HepG2 (cell line): ENCODE measurements around the gene SECTM1. TPM values are rescaled to one million over a fixed set of nuclear protein-coding genes. Genes with fewer than 3 reads are reported as not detected.

Source experiments
- AFF4 ChIP-seq: sonication (generic); formaldehyde crosslinking; IDR thresholded peaks from 2 replicates; pipeline ENCODE4 v1.4.0; 2020; ENCODE audit warnings: missing genetic modification reagents
- CBX2 ChIP-seq, 2 experiments: fragments of 200-600 bp in 1 of 2; sonication (generic); formaldehyde crosslinking in 1 of 2; IDR thresholded peaks; 2 replicates each; pipeline versions ENCODE4 v1.7.0 to v1.8.1; 2018 to 2022; ENCODE audit warnings: low read depth in 2 of 2, low read length in 1 of 2, mild to moderate bottlenecking in 1 of 2, missing genetic modification reagents in 1 of 2
- FOSL2 ChIP-seq: sonication (generic); formaldehyde crosslinking; IDR thresholded peaks from 2 replicates; pipeline ENCODE4 v1.4.0; 2020; ENCODE audit warnings: missing genetic modification reagents
- GTF2F1 ChIP-seq: fragments of 150-350 bp; IDR thresholded peaks from 2 replicates; pipeline ENCODE4 v1.6.1; 2014; ENCODE audit warnings: low read length
- HDAC1 ChIP-seq: sonication (generic); formaldehyde crosslinking; IDR thresholded peaks from 2 replicates; pipeline ENCODE4 v1.5.1; 2020; ENCODE audit warnings: mild to moderate bottlenecking, missing genetic modification reagents
- HNF4A ChIP-seq: sonication (generic); formaldehyde crosslinking; IDR thresholded peaks from 2 replicates; pipeline ENCODE4 v1.4.0; 2020; ENCODE audit warnings: missing genetic modification reagents
- KLF13 ChIP-seq: sonication (generic); formaldehyde crosslinking; IDR thresholded peaks from 2 replicates; pipeline ENCODE4 v1.4.0; 2020; ENCODE audit warnings: mild to moderate bottlenecking, missing genetic modification reagents
- MBD4 ChIP-seq: IDR thresholded peaks from 2 replicates; pipeline ENCODE4 v1.6.1; 2012; ENCODE audit warnings: low read length, inconsistent platforms, borderline replicate concordance
- MIER2 ChIP-seq: IDR thresholded peaks from 2 replicates; pipeline ENCODE4 v1.6.1; 2016; ENCODE audit warnings: missing biosample characterization, missing genetic modification reagents
- NAIF1 ChIP-seq: sonication (generic); formaldehyde crosslinking; IDR thresholded peaks from 2 replicates; pipeline ENCODE4 v1.5.0; 2020; ENCODE audit warnings: mild to moderate bottlenecking, missing genetic modification reagents, borderline replicate concordance
- NBN ChIP-seq: fragments of 450-650 bp; conservative IDR thresholded peaks from 2 replicates; pipeline ENCODE4 v1.6.1; 2017
- NR2F1 ChIP-seq, 2 experiments: fragments of 450-650 bp in 1 of 2; formaldehyde crosslinking in 1 of 2; IDR thresholded peaks; 2 replicates each; pipeline versions ENCODE4 v1.5.0 to v1.6.1; 2016 to 2020; ENCODE audit warnings: mild to moderate bottlenecking in 1 of 2, missing compliant biosample characterization in 1 of 2, missing genetic modification reagents in 1 of 2, moderate library complexity in 1 of 2
- RFX1 ChIP-seq: fragments of 450-650 bp; IDR thresholded peaks from 2 replicates; pipeline ENCODE4 v1.6.1; 2017
- SALL2 ChIP-seq: sonication (generic); formaldehyde crosslinking; IDR thresholded peaks from 2 replicates; pipeline ENCODE4 v1.8.1; 2023; ENCODE audit warnings: mild to moderate bottlenecking, missing genetic modification reagents, inconsistent platforms
- TFAP4 ChIP-seq: sonication (generic); IDR thresholded peaks from 2 replicates; pipeline ENCODE4 v1.6.1; 2016; ENCODE audit warnings: low read depth, borderline replicate concordance
- TOE1 ChIP-seq: sonication (generic); formaldehyde crosslinking; IDR thresholded peaks from 2 replicates; pipeline ENCODE4 v1.4.0; 2020; ENCODE audit warnings: mild to moderate bottlenecking, missing genetic modification reagents
- UBTF ChIP-seq: sonication (generic); formaldehyde crosslinking; IDR thresholded peaks from 2 replicates; pipeline ENCODE4 v1.4.0; 2020; ENCODE audit warnings: mild to moderate bottlenecking, missing genetic modification reagents
- ZNF10 ChIP-seq: sonication (generic); formaldehyde crosslinking; IDR thresholded peaks from 2 replicates; pipeline ENCODE4 v1.4.0; 2020; ENCODE audit warnings: mild to moderate bottlenecking, low read depth, missing genetic modification reagents, borderline replicate concordance
- ZNF205 ChIP-seq: IDR thresholded peaks from 2 replicates; pipeline ENCODE4 v1.6.1; 2018; ENCODE audit warnings: missing biosample characterization, missing genetic modification reagents
- ZNF563 ChIP-seq: sonication (generic); formaldehyde crosslinking; IDR thresholded peaks from 2 replicates; pipeline ENCODE4 v1.8.0; 2022; ENCODE audit warnings: mild to moderate bottlenecking, moderate library complexity, missing genetic modification reagents
- polyA plus RNA-seq, 8 experiments: library from polyadenylated mRNA; depleted of rRNA in 3 of 8; stranded (reverse) in 7 of 8; unstranded in 1 of 8; fragments of >200 nt; fragmentation: Illumina TruSeq in 4 of 8; extraction: Trizol in 4 of 8; gene quantifications; 2 replicates each; pipeline versions ENCODE4 v1.2.1 to v1.2.3, GENCODE V29; 2011 to 2016; ENCODE audit warnings: low read depth in 4 of 8, missing spikeins in 1 of 8, mixed read lengths in 1 of 8; ENCODE audit not compliant: insufficient read depth in 1 of 8
- total RNA-seq, 5 experiments: library from RNA; depleted of rRNA; stranded (reverse); fragments of >200 nt; fragmentation: Illumina TruSeq; extraction: Trizol; gene quantifications; 2 replicates each; pipeline ENCODE4 v1.2.3, GENCODE V29; 2016; ENCODE audit warnings: low read depth in 1 of 5
- TF ChIP-seq, protein P1 (sequence below): sonication (generic); formaldehyde crosslinking; IDR thresholded peaks from 2 replicates; pipeline ENCODE4 v1.4.0; 2020; ENCODE audit warnings: mild to moderate bottlenecking, missing genetic modification reagents
- TF ChIP-seq, protein P2 (sequence below): IDR thresholded peaks from 2 replicates; pipeline ENCODE4 v1.6.1; 2016; ENCODE audit warnings: mild to moderate bottlenecking, missing biosample characterization, missing genetic modification reagents

Gene SECTM1
- total and polyA plus RNA-seq, 2 of the 13 experiments (the other 11 are each of a cell fraction or from before 2014, with no cell fraction given) = 3.5 to 5.3 TPM

DNA sequence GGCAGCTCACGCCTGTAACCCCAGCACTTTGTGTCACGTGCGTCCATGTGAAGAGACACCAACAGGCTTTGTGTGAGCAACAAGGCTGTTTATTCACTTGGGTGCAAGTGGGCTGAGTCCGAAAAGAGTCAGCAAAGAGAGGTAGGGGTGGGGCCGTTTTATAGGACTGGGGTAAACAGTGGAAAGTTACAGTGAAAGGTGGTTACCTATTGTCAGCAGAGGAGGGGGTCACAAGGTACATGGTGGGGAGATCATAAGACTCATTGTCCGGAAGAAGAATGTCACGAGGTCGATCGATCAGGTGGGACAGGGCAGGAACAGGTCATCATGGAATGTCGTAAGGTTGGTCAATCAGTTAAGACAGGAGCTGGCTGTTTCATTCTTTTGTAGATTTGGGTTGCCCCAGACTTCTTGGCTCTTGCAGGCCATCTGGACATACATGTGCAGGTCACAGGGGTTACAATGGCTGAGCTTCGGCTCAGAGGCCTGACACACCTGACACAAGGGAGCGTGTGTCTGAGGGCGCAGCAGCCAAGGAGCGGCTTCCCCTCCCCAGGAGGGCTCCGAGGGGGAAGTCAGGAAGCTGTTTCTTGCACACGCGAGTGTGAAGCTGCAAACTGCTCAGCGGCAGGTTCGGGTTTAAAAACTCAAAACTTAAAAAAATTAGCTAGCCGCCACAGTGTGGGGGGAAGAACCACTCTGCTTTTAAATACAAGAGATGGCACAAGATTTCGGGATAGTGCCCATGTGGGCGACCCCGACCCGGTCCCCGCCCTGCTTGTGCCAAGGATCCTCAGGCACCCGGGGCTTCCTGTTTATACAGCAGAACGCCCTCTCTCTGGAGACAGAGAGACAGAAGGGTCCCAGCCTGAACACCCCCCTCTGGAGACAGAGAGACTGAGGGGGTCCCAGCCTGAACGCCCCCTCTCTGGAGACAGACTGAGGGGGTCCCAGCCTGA is 13.1 kb upstream of the SECTM1 start (continued):
- TF ChIP-seq UBTF (CRISPR knock-in tag) = peak; percentile 46; the same call in 1 of the 2 replicates
- TF ChIP-seq NR2F1 (CRISPR knock-in tag; IDR thresholded peaks at IDR 0.05) = peak; percentile 96 to 99
- peak; percentile 90 for TF ChIP-seq HNF4A (CRISPR knock-in tag)
- TF ChIP-seq GTF2F1 = no peak
- peak; percentile 96 for TF ChIP-seq ZNF205 (CRISPR knock-in tag)
- no peak for TF ChIP-seq ZNF10
- TF ChIP-seq TOE1 (CRISPR knock-in tag) = no peak
- TF ChIP-seq, protein P1, sequence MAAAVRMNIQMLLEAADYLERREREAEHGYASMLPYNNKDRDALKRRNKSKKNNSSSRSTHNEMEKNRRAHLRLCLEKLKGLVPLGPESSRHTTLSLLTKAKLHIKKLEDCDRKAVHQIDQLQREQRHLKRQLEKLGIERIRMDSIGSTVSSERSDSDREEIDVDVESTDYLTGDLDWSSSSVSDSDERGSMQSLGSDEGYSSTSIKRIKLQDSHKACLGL (CRISPR knock-in tag) = no peak
- peak; percentile 75; the same call in 1 of the 2 replicates for TF ChIP-seq KLF13 (CRISPR knock-in tag)
- peak; percentile 87 for TF ChIP-seq SALL2 (CRISPR knock-in tag)
- TF ChIP-seq NAIF1 = peak; percentile 67; the same call in 1 of the 2 replicates
- no peak; the same call in 1 of the 2 replicates for TF ChIP-seq ZNF563
- no peak for TF ChIP-seq CBX2 (IDR thresholded peaks at IDR 0.05; ENCODE audit: low read depth, low read length)
- TF ChIP-seq CBX2 (CRISPR knock-in tag; IDR thresholded peaks at IDR 0.05; ENCODE audit: low read depth) = no peak
- no peak; the same call in 1 of the 2 replicates for TF ChIP-seq NBN
- TF ChIP-seq FOSL2 (CRISPR knock-in tag) = peak; percentile 97
- peak; percentile 85; the same call in 1 of the 2 replicates for TF ChIP-seq MIER2 (CRISPR knock-in tag)
- peak; percentile 90 for TF ChIP-seq TFAP4
- no peak for TF ChIP-seq RFX1
- no peak for TF ChIP-seq AFF4 (CRISPR knock-in tag)
- TF ChIP-seq MBD4 = peak; percentile 68; the same call in 1 of the 2 replicates
- TF ChIP-seq, protein P2, sequence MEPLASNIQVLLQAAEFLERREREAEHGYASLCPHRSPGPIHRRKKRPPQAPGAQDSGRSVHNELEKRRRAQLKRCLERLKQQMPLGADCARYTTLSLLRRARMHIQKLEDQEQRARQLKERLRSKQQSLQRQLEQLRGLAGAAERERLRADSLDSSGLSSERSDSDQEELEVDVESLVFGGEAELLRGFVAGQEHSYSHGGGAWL (CRISPR knock-in tag) = peak; percentile 45; the same call in 1 of the 2 replicates
- TF ChIP-seq HDAC1 (CRISPR knock-in tag) = peak; percentile 95
